Heart right ventricle (tissue), 16 donors: ENCODE measurements around the gene ITIH5. TPM values are rescaled to one million over a fixed set of nuclear protein-coding genes. Genes with fewer than 3 reads are reported as not detected.

Experiments used
- ATAC-seq, 8 donors: fragments of 200-7000 bp; cut with Tn5 transposase; one replicate each; pipeline ENCODE4 v1.9.1; 2020; ENCODE audit warnings: mild to moderate bottlenecking in 8 of 8, moderate library complexity in 8 of 8, moderate number of reproducible peaks in 1 of 8
- DNase-seq, 2 donors: peaks; one replicate each; pipeline ENCODE4 v3.0.0-alpha.2; 2020
- H3K27ac ChIP-seq, 10 donors: fragments of 200-600 bp; sonication (generic) in 2 of 10; one replicate each; pipeline versions ENCODE4 v1.5.0 to v1.8.0; 2020 to 2022; ENCODE audit warnings: mild to moderate bottlenecking in 3 of 10
- H3K27me3 ChIP-seq, 7 donors: fragments of 200-600 bp; one replicate each; pipeline ENCODE4 v1.8.0; 2021 to 2022; ENCODE audit warnings: mild to moderate bottlenecking in 2 of 7
- H3K36me3 ChIP-seq, 9 donors: fragments of 200-600 bp; sonication (generic) in 1 of 9; one replicate each; pipeline versions ENCODE4 v1.5.0 to v1.8.0; 2020 to 2022; ENCODE audit warnings: mild to moderate bottlenecking in 2 of 9
- H3K4me1 ChIP-seq, 9 donors: fragments of 200-600 bp; sonication (generic) in 1 of 9; one replicate each; pipeline versions ENCODE4 v1.5.0 to v1.8.0; 2020 to 2022; ENCODE audit warnings: mild to moderate bottlenecking in 4 of 9
- H3K4me3 ChIP-seq, 10 donors: fragments of 200-600 bp; sonication (generic) in 2 of 10; one replicate each; pipeline versions ENCODE4 v1.5.0 to v1.8.0; 2020 to 2022; ENCODE audit warnings: mild to moderate bottlenecking in 7 of 10, moderate library complexity in 2 of 10
- H3K9me3 ChIP-seq, 11 donors: fragments of 200-600 bp in 10 of 11; sonication (generic) in 2 of 11; one replicate each; pipeline versions ENCODE4 v1.5.0 to v1.8.0; 2013 to 2022; ENCODE audit warnings: mild to moderate bottlenecking in 2 of 11, control low read depth in 1 of 11, moderate library complexity in 1 of 11
- WGBS, 2 donors: extraction: QIAGEN DNeasy Blood & Tissue Kit; methylation state at CpG; one replicate each; pipeline ENCODE4 v1.1.7; 2013; ENCODE audit warnings: inconsistent platforms in 1 of 2; 5-methylcytosine and 5-hydroxymethylcytosine counted together
- intact Hi-C, 10 donors: fragments of 100-400 bp; cut with DNase I; formaldehyde crosslinking; loops; one replicate each; pipeline versions ENCODE4 v1.11.1 to v1.14.2; 2022
- polyA plus RNA-seq, 2 donors: library from polyadenylated mRNA; stranded (reverse); fragments of 200-250 nt; gene quantifications; one replicate each; pipeline ENCODE4 v1.2.3, GENCODE V29; 2013
- total RNA-seq, 10 donors: library from RNA; stranded (reverse); fragmentation: NEBNext Ultra II Directional in 3 of 10; extraction: Animal tissue kit (Norgen Biotek cat#: 25700) in 3 of 10; gene quantifications; one replicate each; pipeline versions ENCODE4 v1.2.1 to v1.2.4, GENCODE V29; 2021 to 2023
- TF ChIP-seq, protein P1 (sequence below), 9 donors: fragments of 200-600 bp; sonication (generic) in 2 of 9; IDR thresholded peaks; one replicate each; pipeline versions ENCODE4 v1.5.0 to v1.8.0; 2021 to 2022; ENCODE audit warnings: antibody characterized with exemption in 9 of 9, mild to moderate bottlenecking in 5 of 9, moderate library complexity in 1 of 9
- donor health status: Arrhythmogenic right ventricular cardiomyopathy.
- donor health status: ischemic (EF 13 %, LVEDD 7.1; RV severe dilation, severe dysfunction).
- donor health status: healthy with polysubstance abuse.
- donor health status: DM: no; HTN: yes; CAD: no.
- donor health status: DM: no; HTN: no; CAD: no.
- donor health status: ischemic (EF 25% LVEDD 6.9; RV normal size, moderate dysfunction).
- donor health status: ischemic (EF 25% LVEDD 5.7; RV mildly dilated, moderate dysfunction).
- donor health status: healthy.
- donor health status: DM: yes; HTN: yes; CAD: no.
- donor health status: Ischemic cardiomyopathy.
- donor health status: ischemic (EF 35%, LVEDD 5.7; RV mildly dilated, moderate dysfunction).
- donor health status: nonischemic (EF 11% LVEDD 7.7; RV severe dilation, severe dysfunction).
- donor health status: DM: yes; HTN: yes; CAD: no.
- donor health status: PGD.
- donor health status: ischemic (EF 29% LVEDD 5.4; RV normal size, mild dysfunction).
- donor health status: nonischemic (EF 23%, LVEDD 6.1; RV moderate dilation, normal function).

Gene ITIH5
- total and polyA plus RNA-seq, 12 donors: 2.8 to 21.3 (median 12.2) TPM

DNA sequence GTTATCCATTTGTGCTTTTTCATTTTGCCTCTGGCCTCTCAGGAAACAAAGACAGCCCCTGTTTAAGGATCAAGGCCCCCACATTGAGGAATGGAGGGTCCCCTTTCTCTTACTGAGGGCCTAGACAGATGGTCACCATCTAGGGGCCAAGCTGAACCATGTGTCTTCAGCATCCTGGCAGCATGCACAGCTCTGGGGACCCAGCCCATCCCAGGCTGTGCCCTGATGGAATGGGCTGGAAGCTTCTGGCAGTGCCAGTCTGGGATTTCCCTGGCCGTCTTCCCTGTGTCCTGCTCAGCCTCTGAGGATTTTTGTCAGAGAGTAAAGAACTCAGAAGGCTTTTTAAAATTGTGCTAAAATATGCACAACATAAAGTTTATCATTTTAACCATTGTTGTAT is 116.8 kb downstream of the ITIH5 start:
- Histone ChIP-seq H3K9me3 (no peaks in the 10 kb centered on the region), H3K27me3 (no peaks in the 10 kb centered on the region), H3K36me3 (no peaks in the 10 kb centered on the region), H3K27ac (no peak overlapping the region), H3K4me1 (peaks cover 0 to 41% (median 15%) of the 10 kb centered on the region in 9 donors), H3K4me3 (no peak overlapping the region)
- DNase-seq (no peak), ATAC-seq (no peak)
- intact Hi-C loops: no loop called here
- WGBS, 2 donors: 72 to 92% methylated on average over 1 of the region's 1 CpG
- TF ChIP-seq, protein P1, sequence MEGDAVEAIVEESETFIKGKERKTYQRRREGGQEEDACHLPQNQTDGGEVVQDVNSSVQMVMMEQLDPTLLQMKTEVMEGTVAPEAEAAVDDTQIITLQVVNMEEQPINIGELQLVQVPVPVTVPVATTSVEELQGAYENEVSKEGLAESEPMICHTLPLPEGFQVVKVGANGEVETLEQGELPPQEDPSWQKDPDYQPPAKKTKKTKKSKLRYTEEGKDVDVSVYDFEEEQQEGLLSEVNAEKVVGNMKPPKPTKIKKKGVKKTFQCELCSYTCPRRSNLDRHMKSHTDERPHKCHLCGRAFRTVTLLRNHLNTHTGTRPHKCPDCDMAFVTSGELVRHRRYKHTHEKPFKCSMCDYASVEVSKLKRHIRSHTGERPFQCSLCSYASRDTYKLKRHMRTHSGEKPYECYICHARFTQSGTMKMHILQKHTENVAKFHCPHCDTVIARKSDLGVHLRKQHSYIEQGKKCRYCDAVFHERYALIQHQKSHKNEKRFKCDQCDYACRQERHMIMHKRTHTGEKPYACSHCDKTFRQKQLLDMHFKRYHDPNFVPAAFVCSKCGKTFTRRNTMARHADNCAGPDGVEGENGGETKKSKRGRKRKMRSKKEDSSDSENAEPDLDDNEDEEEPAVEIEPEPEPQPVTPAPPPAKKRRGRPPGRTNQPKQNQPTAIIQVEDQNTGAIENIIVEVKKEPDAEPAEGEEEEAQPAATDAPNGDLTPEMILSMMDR (IDR thresholded peaks at IDR 0.05): no peak

DNA sequence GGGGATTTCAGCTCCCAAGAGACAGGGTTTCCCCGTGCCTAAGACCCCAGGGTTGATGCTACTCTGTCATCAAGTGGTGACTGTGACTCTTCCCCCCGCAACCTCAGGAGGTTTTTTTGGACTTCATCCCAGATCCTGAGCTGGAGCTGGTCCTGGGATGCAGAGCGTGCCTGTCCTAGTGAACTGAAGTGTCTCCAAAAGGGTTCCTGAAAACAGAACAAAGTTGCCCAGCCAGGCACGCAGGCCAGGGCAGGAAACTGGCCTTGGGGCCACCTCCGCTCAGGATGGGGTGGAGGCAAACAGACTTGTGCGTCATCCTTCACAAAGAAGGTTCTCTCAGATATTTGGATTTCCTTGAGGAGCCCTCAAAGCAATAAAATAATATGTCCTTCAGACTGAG is 118.9 kb downstream of the ITIH5 start:
- Histone ChIP-seq H3K9me3 (no peaks in the 10 kb centered on the region), H3K27ac (peak overlapping the region in 6 of 10 donors; percentile 31 to 80 (median 57)), H3K27me3 (no peaks in the 10 kb centered on the region), H3K4me1 (peaks cover 0 to 55% (median 21%) of the 10 kb centered on the region in 9 donors), H3K4me3 (no peak overlapping the region), H3K36me3 (no peaks in the 10 kb centered on the region)
- WGBS, 2 donors: 17 to 18% methylated on average over 6 of the region's 6 CpGs
- ATAC-seq (peak in 7 of 8 donors; percentile 9 to 70 (median 57)), DNase-seq (no peak)
- TF ChIP-seq, protein P1 (IDR thresholded peaks at IDR 0.05): no peak
- intact Hi-C loops: no loop called here

DNA sequence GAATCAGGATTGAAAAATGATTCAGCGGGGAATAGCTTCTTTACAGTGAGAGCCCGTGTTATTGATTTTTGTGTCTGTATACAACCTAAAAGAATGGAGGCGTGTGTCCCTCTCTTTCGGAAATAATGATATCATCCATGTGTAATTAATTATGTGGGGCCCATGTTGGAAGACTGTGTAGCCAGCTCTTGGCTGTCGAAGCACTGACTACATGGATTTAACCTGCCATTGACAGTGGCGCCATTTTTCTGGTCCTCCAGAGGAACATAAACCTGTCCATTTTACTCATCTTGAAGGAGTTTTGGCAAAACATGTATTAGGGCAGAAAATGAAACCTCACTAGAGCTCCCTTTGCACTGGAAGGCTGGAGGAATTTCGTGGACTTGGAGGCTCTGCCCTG is 119.6 kb downstream of the ITIH5 start:
- H3K27me3 ChIP-seq: no peaks in the 10 kb centered on the region
- DNase-seq: no peak
- WGBS, 2 donors: 86 to 87% methylated on average over 7 of the region's 7 CpGs
- ATAC-seq: no peak
- no peaks in the 10 kb centered on the region for H3K36me3 ChIP-seq
- intact Hi-C loops: no loop called here
- H3K27ac ChIP-seq: peak overlapping the region in 5 of 10 donors; percentile 31 to 80 (median 72)
- H3K4me3 ChIP-seq: no peak overlapping the region
- no peaks in the 10 kb centered on the region for H3K9me3 ChIP-seq
- peaks cover 0 to 55% (median 20%) of the 10 kb centered on the region in 9 donors for H3K4me1 ChIP-seq
- TF ChIP-seq, protein P1 (IDR thresholded peaks at IDR 0.05): no peak

DNA sequence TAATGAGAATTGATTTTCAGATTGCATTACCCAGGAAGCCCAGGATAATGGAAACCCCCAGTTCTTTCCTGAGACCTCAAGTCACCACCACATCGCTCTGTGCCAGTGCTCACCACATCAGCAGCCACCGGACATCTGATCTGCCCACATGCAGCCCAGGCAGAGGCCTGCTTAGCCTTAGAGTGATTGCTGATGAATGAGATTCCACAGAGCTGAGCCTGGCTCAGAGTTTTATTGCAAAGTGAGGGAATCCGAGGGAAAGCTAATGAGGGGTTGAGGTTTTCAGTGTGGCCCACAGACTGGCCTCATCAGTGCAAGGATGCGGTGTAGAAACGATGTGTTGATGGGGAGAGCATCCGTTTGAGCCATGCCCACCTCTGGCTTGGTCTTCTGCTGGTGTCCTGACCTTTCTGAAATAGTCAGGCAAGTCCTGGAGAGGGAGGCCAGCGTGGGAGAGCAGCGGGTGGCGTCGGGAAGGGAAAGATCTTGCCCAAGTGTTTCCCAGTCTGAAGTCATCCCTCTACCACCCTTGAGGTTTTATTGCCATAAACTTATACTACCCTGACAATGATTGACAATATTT is 120.3 kb downstream of the ITIH5 start:
- no peaks in the 10 kb centered on the region for H3K9me3 ChIP-seq
- TF ChIP-seq, protein P1 (IDR thresholded peaks at IDR 0.05): no peak
- ATAC-seq (no peak), DNase-seq (no peak)
- WGBS, 2 donors: 89 to 90% methylated on average over 10 of the region's 10 CpGs
- no peak overlapping the region for H3K4me3 ChIP-seq
- peak overlapping the region in 5 of 10 donors; percentile 8 to 80 (median 76) for H3K27ac ChIP-seq
- no peaks in the 10 kb centered on the region for H3K36me3 ChIP-seq
- H3K4me1 ChIP-seq: peaks cover 0 to 55% (median 21%) of the 10 kb centered on the region in 9 donors
- no peaks in the 10 kb centered on the region for H3K27me3 ChIP-seq
- intact Hi-C loops: no loop called here
